ENCODE measurements around the gene UBE2E3. TPM values are rescaled to one million over a fixed set of nuclear protein-coding genes. Genes with fewer than 3 reads are reported as not detected.

The UBE2E3 gene
- total and polyA plus RNA-seq, 2 of the 13 experiments (the other 11 are each of a cell fraction or from before 2014, with no cell fraction given), result 45.7 to 92.6 TPM

- TF ChIP-seq, protein P1, sequence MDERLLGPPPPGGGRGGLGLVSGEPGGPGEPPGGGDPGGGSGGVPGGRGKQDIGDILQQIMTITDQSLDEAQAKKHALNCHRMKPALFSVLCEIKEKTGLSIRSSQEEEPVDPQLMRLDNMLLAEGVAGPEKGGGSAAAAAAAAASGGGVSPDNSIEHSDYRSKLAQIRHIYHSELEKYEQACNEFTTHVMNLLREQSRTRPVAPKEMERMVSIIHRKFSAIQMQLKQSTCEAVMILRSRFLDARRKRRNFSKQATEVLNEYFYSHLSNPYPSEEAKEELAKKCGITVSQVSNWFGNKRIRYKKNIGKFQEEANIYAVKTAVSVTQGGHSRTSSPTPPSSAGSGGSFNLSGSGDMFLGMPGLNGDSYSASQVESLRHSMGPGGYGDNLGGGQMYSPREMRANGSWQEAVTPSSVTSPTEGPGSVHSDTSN (CRISPR knock-in tag; IDR thresholded peaks at IDR 0.05), result no peak
- no peak for TF ChIP-seq SNAI1 (CRISPR knock-in tag; IDR thresholded peaks at IDR 0.05; ENCODE audit: borderline replicate concordance)
Measured at GRCh38 chr2:180959787-180960186, 20.6 kb upstream of the UBE2E3 start (continued).

GRCh38 chr2:180960982-180961381, 19.4 kb upstream of the UBE2E3 start:
- CTCF ChIA-PET (ENCODE audit: low intra/inter-chr PET ratio, low total read pairs), result no interaction called here
- POLR2A ChIA-PET, result no interaction called here
- H3K4me2 ChIP-seq (ENCODE audit: low read depth, low read length), result no peak overlapping the region
- no peaks in the 10 kb centered on the region for H3K36me3 ChIP-seq (replicated peaks in 1 of 2; ENCODE audit: control insufficient read depth in 1 of 2, insufficient read depth in 2 of 2, low read length in 2 of 2)
- in situ Hi-C loops (cut with HindIII; ENCODE audit: extremely low pct_ligation_motif_present, low pct_unique_long_range_greater_than_20kb) (no loop called here), intact Hi-C loops (cut with micrococcal nuclease; ENCODE audit: unreplicated experiment) (no loop called here)
- no peaks in the 10 kb centered on the region for H3K9me3 ChIP-seq (ENCODE audit: low read length)
- 0% methylated on average over 3 of the region's 3 CpGs for WGBS (ENCODE audit: low lambda C conversion rate)
- TF ChIP-seq, protein P2, sequence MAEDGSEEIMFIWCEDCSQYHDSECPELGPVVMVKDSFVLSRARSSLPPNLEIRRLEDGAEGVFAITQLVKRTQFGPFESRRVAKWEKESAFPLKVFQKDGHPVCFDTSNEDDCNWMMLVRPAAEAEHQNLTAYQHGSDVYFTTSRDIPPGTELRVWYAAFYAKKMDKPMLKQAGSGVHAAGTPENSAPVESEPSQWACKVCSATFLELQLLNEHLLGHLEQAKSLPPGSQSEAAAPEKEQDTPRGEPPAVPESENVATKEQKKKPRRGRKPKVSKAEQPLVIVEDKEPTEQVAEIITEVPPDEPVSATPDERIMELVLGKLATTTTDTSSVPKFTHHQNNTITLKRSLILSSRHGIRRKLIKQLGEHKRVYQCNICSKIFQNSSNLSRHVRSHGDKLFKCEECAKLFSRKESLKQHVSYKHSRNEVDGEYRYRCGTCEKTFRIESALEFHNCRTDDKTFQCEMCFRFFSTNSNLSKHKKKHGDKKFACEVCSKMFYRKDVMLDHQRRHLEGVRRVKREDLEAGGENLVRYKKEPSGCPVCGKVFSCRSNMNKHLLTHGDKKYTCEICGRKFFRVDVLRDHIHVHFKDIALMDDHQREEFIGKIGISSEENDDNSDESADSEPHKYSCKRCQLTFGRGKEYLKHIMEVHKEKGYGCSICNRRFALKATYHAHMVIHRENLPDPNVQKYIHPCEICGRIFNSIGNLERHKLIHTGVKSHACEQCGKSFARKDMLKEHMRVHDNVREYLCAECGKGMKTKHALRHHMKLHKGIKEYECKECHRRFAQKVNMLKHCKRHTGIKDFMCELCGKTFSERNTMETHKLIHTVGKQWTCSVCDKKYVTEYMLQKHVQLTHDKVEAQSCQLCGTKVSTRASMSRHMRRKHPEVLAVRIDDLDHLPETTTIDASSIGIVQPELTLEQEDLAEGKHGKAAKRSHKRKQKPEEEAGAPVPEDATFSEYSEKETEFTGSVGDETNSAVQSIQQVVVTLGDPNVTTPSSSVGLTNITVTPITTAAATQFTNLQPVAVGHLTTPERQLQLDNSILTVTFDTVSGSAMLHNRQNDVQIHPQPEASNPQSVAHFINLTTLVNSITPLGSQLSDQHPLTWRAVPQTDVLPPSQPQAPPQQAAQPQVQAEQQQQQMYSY (CRISPR knock-in tag; IDR thresholded peaks at IDR 0.05), result no peak
- TF ChIP-seq IRX3 (CRISPR knock-in tag; IDR thresholded peaks at IDR 0.05; ENCODE audit: borderline replicate concordance, low read depth), result no peak
- TF ChIP-seq SETDB1 (CRISPR knock-in tag; IDR thresholded peaks at IDR 0.05; ENCODE audit: borderline replicate concordance), result no peak
- TF ChIP-seq TEAD3 (CRISPR knock-in tag; optimal IDR thresholded peaks at IDR 0.05; ENCODE audit: borderline replicate concordance), result no peak
- no peak for TF ChIP-seq ZNF350 (CRISPR knock-in tag; IDR thresholded peaks at IDR 0.05; ENCODE audit: borderline replicate concordance, low read depth)
- TF ChIP-seq RBAK (CRISPR knock-in tag; IDR thresholded peaks at IDR 0.05), result no peak
- no peak for TF ChIP-seq PAF1 (CRISPR knock-in tag; IDR thresholded peaks at IDR 0.05)
- no peak for TF ChIP-seq ZNF83 (CRISPR knock-in tag; IDR thresholded peaks at IDR 0.05; ENCODE audit: borderline replicate concordance)
- TF ChIP-seq, protein P3, sequence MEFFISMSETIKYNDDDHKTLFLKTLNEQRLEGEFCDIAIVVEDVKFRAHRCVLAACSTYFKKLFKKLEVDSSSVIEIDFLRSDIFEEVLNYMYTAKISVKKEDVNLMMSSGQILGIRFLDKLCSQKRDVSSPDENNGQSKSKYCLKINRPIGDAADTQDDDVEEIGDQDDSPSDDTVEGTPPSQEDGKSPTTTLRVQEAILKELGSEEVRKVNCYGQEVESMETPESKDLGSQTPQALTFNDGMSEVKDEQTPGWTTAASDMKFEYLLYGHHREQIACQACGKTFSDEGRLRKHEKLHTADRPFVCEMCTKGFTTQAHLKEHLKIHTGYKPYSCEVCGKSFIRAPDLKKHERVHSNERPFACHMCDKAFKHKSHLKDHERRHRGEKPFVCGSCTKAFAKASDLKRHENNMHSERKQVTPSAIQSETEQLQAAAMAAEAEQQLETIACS (CRISPR knock-in tag; IDR thresholded peaks at IDR 0.05), result no peak
- DNase-seq (ENCODE audit: low spot score), result no peak
- no peak overlapping the region for H3K9ac ChIP-seq (ENCODE audit: insufficient read depth, low read depth, low read length)
- H3K4me1 ChIP-seq (ENCODE audit: insufficient read depth, low read length), result no peaks in the 10 kb centered on the region
- FAIRE-seq, result no peak
- no peaks in the 10 kb centered on the region for H3K79me2 ChIP-seq (ENCODE audit: insufficient read depth, low read length)
- no peak overlapping the region for H3K27ac ChIP-seq (ENCODE audit: extremely low read length, insufficient read depth, low read length)
- no peak overlapping the region for H2AFZ ChIP-seq (ENCODE audit: low read length)
- BruUV-seq (replicated peaks), result no TSS peak
- no peak overlapping the region for H3K4me3 ChIP-seq (replicated peaks in 1 of 3; ENCODE audit: insufficient read depth in 1 of 3, low read depth in 2 of 3, low read length in 3 of 3)
- no peaks in the 10 kb centered on the region for H4K20me1 ChIP-seq (ENCODE audit: insufficient read depth, low read length)
- peak; percentile 54; the same call in 2 of the 3 replicates for ATAC-seq
- H3K27me3 ChIP-seq (ENCODE audit: control insufficient read depth in 1 of 2, insufficient read depth in 2 of 2, low read length in 2 of 2), result no peaks in the 10 kb centered on the region
